NCI-H226 (cell line): Measurements from ENCODE around the gene TSPAN9.

Experiments
- DNase-seq: peaks from one replicate; pipeline ENCODE4 v3.0.0-alpha.2; 2015

Gene TSPAN9

DNA sequence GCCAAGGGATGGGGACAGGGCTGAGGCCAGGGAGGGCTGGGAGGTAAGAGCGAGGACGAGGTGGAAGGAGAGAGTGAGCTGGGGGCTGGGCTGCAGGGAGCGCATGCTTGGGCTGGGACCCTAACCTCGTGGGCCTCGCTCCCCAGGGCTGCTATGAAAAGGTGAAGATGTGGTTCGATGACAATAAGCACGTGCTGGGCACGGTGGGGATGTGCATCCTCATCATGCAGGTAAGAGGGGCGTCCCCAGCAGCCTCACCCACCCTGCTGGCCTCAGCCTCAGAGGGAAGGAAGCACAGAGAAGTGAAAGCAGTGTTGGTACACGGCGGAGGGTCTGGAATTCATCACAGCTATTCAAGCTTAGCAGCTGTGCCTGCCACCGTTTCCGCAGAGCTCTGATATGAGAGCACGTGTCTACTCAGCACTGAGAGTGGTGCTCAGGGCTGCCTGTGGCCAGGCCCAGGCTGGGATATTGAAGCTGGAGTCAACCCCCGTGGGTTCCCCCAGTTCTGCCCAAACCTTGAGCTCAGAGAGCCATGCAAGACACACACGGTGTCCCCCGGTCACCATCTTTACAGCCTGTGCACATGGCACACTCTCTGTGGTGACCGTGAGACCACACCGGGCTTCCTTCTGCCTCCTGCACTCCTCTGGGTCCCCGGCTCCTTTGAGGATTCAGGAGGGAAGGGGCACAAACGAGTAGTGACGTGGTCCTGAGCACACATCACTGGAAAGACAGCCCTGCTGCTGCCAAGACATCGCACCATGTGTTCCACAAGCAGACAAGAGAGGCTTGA is 204.6 kb downstream of the TSPAN9 start:
- no peak for DNase-seq

DNA sequence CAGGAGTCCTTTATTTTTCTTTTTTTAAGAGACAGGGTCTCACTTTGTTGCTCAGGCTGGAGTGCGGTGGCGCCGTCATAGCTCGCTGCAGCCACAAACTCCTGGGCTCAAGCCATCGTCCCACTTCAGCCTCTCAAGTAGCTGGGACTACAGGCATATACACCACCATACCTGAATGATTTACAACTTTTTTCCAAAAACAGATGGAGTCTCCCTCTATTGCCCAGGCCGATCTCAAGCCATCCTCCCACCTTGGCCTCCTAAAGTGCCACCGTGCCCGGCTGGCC is 205.1 kb downstream of the TSPAN9 start:
- no peak for DNase-seq

DNA sequence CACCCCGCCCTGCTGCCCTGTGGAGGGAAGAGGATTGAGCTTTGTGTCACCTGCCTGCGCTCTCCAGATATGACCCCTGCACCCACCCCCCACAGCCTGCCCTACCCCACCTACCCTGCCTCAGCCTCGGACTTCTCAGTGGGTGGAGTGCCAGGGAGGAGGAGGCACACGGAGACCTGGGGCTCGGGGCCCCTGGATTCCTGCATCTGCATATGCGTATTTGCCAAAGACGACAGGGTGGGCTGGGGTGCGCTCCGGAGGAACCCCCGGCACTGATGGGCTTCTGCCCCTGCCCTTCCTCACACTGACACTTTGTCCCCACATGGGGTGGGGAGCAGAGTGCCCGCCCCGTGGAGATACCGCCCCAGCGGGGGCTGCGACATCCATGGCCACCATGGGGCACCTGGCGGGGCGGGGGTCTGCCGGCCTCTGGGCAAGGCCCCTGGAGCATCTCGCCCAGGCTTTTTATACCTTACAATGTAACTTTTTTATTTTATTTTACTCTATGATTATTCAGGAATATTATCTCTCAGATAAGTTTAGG is 206.0 kb downstream of the TSPAN9 start:
- no peak for DNase-seq

DNA sequence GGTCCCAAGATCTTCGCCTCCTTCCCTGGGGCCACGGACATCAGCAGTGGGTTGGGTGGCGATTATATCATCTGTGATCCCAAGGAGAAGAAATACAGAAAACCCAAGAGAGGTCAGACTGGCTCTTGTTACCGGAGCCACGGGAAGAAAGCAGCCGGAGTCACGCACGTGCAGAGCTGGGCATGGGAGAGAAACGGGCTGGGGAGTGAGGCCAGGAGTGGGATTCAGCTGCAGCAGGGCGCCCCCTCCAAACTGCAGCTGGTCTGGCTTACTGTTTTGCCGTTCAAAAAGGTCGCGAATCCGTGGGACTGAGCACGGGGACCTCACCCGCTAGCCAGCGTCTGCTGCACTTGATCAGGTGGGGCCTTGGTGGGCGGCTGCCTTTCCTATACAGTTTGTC is 207.2 kb downstream of the TSPAN9 start:
- no peak for DNase-seq

DNA sequence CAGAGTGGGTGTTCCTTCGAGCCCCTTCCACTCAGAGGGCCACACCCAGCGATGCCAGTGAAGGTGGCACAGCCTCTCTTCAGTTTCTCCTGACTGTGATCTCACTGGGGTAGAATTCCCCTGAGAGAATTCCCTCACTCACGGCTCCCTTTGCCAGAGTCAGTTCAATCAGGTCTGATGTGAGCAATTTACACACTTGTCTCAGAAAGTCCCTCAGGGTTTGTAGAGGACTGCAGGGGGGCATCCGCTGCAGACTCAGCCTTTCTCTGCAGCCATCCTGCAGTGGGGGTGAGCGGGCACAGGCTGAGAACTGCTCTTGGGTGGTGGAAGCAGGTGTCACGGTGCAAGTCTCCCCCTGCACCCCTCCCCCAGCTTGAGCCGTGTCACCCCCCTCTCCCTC is 208.4 kb downstream of the TSPAN9 start:
- no peak for DNase-seq

DNA sequence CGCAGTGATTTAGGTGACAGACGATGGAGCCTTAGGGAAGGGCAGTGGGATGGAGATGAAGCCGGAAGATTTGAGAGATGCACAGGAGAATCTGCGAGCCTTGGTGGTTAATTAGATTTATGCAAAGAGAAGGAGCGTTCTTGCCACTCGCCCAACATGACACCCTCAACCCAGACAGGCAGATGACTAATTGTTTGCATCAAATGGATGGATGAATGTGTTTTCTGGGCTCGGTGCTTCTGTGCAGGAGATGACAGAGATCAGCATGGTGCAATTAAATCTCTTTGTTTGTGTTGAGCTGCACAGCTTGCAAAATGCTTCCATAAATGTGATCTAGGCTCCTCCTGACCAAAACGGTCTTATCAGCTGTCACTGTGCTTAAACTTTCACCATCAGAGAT is 211.5 kb downstream of the TSPAN9 start:
- no peak for DNase-seq

DNA sequence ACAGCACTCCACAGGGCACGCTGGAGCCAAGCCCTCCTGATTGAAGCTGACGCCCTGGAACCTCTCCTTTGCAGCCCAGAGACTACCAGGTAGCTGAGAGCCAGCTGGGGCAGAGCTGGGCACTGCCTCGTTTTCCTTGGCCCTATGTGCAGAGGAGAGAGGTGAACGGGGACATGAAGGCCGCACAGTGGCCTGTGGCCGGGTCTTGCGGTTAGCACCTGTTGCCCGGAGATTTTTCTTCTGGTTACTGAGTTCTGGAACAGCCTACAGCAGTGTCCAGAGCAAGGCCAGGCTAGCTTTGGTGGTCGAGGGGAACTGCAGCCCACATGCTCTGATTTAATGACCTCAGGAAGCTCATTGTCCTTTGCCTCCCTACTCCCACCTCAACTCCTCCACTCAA is 212.5 kb downstream of the TSPAN9 start:
- DNase-seq = no peak

DNA sequence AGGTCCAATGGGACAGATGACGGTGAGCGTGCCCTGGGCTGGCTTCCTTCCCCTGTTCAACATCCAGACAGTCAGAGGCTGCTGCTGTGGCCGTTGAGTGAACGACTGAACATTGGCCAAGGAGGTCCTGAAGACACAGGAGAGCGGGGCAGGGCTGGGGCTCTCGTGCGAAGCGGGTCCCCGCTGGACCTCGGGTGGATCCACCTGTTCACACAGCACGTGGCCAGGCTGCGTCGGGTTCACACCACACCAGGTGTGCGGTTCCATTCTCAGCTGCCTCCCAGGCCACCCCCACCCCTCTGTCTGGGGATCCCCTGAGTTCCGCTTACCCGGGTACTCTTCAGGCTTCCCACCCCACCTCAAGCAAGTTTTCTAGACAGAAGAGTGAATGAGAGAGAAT is 214.8 kb downstream of the TSPAN9 start:
- no peak for DNase-seq

DNA sequence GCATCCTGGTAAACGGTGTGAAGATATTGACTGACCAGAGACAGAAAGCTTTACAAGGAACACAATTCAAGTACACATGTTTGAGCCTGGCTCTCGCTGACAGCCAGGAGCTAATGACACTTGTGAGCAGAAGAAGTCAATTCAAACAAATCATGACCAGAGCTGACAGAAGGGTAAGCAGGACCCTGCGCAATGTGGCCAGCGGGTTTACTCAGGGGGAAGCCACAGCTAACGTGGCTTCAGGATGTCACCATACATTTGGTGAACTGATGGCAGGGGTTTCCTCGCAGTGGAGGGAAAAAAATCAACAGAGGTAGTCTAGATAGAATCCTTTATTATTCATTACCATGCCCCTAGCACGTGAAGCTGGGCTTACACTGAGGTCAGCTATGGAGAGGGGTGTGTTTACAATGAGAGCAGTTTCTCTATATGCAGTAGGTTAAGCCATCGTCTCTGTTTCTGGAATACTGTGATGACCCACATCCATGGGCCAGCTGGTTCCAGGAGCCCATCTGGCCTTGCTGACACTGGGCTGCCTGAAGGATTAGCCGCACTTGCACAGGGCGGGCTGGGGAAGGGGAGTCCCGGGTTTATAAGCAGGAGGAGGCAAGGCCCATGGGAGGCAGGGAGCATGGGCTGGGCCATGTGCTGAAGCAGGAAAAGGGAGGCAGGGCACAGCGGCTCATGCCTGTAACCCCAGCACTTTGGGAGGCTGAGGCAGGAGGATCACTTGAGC is 215.7 kb downstream of the TSPAN9 start:
- DNase-seq = no peak

DNA sequence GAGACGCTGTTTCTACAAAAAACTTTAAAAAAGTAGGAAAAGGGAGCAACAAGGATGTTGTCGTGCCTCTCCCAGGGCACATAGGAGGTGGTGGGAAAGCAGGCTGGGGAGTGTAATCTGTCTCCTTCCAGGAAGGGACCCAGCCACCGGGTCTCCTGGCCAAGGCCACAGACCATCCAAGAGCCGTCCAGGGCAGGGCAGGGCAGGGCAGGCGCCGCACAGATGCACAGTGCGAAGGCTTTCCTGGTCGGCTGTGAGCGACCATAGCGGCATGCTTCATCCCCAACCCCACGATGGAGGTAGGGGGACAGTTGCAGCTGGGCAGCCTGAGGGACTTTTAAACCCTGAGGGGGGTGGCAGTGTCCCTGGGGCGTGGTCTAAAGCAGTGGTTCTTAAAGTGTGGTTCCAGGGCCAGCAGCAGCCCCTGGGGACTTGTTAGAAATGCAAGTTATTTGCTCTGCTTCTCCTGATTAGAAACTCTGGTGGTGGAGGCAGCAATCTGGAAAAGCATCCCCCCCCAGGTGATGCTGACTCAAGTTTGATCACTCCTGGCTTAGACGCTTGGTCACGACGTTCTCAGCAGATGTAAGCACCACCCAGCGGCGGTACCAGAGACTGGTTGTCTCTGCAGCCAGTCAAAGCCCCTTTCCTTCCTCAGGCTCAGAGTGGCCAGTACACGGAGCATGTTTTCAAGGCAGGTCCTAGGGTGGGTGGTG is 216.4 kb downstream of the TSPAN9 start:
- no peak for DNase-seq

DNA sequence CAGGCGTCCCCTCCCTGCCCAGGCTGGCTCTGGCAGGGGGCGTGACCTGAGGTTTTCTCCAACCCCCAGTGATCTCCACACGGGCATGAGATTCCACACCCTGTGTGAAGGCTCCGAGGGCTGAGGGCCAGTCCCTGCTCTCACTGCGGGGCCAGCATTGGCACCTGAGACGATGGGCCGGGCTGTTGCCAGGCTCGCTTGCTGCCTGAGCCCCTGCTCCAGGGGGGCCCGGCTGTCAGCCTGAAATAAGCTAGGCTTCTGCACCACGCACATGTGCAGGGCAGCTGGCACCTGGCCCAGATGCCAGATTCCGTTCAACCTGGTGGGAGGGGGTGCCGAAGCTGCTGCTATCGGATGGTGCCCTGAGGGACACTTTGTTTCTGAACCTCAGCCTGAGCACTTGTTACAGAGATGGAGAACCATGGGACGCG is 217.3 kb downstream of the TSPAN9 start:
- DNase-seq = no peak

DNA sequence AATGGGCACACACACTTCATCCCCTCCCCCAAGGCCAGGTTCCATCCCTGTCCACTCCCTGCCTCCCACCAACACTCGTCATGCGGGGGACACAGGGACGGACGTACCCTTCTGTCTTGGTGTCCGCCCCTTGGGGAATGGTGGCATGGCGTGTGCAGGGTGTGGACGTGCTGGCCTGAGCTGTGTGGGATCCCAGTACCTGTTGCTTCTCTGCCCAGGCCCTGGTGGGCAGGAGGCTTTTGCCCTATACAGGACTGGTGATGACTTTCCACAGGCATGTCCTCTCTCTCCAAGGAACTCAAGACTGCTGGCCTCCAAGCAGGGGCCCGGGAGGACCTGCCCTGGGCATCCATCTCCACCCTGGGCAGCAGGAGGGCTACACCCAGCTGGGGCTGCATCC is 218.0 kb downstream of the TSPAN9 start:
- DNase-seq = no peak

DNA sequence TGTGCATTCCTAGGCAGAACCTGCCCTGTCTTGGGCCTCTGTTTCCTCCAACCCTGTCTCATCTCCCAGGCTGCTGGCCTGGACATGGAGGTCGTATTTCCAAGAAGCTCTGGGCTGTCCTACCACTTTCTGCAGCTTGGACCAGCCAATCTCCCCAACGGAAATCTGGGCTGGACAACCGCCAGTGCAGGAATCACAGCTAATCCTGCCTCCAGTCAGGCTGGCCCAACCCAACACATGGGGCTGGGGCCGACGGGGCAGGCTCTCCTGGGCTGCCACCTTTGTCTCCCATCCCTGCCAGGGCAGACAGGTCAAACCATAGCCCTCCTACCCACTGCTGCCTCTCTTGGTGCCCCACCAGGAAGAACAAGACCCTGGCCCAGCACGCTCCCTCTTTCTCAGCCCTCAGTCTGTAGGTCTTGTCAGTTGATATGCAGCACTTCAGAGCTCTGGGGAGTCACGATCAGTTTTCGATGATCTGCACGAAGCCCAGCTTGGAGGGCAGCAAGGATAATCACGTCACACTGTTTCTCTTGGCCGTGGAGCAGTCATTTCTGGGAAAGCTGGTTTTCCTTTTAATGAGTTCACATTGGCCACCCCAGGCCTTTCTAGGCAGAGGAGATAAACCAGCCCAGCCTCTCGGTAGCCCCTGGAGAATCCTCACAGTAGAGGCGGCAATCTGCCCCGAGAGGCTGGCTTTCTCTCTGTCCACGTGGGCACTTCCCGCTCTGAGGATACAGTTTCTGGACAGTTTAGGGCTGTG is 218.6 kb downstream of the TSPAN9 start:
- peak; percentile 33 for DNase-seq

DNA sequence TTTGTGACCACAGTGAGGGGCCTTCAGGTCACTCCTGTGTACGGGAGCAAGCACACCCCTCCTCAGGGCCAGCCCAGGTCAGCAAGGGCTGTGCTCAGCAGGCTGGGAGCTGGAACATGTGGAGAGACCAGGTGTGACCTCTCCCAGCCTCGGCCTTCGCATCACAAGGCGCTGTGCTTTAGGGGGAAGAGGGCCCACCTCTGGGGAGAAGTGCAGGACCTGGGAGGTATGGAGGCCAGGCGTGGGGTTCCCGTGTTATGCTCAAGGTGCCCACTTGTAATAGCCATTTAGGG is 219.2 kb downstream of the TSPAN9 start:
- DNase-seq = no peak

DNA sequence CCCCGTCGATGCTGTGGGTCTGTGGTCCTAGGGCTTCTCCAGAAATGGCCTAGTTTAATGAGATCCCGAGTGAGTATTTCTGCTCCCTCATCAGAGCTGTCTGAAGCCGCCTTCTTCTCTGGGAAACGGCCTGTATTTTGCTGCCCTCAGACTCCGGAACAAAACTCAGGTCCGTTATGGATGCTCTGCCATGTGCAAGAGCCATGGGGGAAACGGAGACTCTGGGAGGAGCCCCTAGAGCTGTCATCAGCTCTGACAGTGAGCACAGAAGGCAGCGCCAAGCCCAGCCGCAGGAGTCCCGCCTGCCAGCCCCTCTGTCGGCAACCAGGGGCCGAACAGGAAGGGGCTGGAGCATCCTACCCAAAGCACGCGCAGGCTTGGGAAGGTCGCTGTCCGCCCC is 221.4 kb downstream of the TSPAN9 start:
- no peak for DNase-seq

DNA sequence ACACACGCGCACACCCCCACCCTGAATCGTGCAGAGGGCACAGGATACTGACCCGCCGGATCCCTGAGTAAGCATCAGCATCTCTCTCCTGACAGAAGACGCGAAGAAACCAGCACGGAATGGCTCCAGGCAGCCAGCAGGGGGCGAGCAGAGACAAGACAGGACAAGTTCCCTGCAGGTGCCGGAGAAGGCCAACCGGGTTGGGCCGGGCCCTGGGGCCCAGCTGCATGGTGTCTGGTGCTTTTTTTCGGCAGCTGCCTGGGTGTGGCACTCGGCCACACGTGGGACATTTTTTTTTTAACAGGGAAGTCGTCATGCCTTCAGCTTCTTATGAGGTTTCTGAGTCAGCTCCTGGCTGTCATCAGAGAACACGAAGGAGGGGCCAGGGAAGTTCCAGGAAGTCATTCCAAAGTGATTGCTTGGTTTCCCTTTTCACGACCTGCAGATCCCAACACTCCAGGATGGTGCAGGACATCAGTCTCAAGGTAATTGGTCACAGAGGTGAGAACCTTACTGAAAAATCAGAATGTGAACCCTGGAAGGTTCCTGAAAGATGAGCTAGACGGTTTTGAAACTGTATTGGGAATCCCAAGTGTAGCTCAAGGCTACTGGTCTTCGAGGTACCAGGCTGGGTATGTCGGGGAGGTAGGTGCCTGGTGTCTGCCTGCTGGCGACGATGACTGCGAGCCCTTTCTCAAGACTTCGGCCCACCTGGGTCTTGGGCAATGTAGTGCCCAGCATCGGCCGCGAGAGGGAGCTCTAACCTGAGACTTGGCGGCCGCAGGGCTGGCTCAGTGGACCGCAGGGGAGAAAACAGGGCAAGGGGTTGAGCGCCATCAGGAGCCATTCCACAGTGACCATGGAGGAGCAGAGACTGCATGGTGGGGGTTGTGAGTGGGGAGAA is 223.0 kb downstream of the TSPAN9 start:
- DNase-seq = peak; percentile 90

DNA sequence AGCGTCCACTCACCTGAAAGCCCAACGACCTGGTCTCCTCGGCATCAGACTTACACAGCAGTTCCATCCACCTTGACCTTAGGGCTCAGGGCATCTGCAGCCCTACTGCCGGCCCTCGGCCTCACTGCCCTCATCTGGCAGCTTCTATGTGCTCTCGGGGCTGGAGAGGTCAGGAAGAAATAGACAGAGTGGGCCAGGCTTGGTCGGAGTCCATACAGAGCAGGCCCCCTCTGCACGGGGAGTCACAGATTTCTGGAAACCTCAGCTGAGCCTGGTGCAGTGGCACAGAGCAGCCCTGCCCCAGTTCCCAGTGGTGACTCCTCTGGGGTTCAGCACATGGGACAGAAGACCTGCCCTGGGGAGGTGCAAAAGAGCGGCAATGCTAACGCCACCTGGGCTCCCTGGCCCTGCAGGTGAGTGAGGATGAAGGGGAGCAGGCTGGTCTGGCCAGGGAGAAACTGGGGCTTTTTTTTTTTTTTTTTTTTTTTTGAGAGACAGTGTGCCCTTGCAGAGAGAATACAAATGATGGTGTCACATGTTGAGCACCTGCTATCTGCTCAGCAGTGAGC is 223.7 kb downstream of the TSPAN9 start:
- no peak for DNase-seq

DNA sequence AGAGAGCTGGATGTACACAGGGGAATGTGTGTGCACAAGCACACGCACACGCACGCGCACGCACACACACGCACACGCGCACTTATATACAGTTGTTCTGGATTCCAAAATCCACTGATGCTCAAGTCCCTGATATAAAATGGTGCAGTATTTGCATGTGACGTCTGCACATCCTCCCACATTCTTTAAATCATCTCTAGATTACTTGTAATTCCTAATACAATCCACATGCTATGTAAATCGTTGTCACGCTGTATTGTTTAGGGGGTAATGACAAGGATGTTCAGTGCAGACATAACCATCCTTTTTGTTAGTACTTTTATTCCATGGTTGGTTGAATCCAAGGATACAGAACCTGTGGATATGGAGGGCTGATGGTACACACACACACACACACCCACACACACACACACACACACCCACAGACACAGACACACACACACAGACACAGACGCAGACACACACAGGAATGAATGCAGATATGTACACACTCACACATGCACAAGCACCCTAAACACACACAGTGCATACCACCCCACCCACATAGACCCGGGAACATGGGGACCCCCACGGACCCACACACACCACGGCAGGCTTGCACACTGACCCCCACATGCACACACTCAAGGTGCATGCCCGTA is 225.3 kb downstream of the TSPAN9 start:
- no peak for DNase-seq

DNA sequence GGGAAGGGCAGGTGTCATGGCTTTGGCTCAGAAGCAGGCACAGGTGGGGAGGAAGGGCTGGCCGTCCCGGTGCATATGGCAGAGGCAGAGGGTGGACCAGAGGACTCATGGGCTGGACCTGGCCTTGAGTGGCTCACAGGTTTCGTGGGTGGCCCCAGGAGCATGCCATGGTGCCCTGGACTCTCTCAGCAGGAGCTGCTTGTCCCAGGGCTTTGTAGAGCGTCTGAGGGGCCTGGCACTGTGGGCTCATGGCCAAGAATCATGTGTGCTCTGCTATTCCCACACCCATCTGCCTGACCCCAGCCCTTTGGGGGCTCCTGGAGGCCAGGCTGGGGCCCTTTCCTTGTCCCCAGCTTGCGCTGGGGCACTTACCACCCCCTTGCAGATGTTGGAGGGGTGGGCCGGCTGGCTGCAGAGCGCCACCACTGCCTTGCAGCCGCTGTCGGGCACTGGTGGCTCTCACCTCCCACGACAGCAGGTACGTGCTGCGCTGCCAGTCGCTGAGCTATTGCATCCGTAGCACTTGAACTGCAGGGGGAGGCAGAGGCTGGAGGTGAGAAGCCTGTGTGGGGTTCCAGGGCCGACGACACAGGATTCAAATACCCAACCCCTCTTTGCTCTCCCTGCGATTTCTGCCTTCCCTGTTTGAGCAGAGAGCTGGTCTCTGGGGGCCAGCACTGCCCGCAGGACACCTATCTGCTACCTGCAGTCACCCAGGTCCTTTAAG is 226.4 kb downstream of the TSPAN9 start:
- DNase-seq = no peak

DNA sequence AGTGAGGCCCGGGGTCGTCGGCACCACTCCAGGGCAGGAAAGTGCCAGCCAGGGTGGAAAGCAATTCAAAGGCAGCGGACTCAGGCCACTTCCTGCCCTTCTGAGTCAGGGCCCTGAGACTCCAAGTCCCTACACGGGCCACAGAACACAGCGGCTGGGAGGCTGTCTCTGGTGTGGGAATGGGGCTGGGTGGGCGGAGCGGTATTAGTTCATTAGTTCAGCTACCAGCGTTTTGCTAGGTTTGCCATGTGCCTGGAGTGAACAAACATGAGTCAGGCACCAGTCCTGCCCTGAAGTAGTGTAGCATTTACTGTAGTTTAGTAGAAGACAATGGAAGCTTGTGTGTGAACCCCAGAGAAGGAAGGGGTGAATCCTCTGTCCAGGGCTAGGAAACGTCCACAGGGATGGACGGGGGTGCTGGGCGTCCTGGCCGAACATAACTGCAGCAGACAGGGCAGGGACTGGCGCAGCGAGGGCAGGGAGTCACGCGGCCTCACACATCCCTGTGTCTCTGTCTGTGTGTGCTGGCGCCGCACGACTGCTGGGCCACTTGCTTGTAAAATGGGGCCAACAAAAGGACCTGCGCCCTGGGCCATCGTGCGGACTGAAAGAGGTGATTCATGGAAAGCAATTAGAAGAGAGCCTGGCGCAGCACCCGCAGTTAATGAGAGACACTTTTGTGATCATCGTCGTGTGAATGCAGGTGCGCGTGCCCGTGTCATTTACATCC is 227.4 kb downstream of the TSPAN9 start:
- DNase-seq = peak; percentile 12
